NCI-H2196 treated with DMSO at 0.1 percent for 48 hours (cell line): ENCODE measurements around the gene ZNF574.
A peak's percentile ranks its signal among the peaks of the same experiment; 100 is the strongest.

ENCODE experiments used
- DNase-seq: peaks from one replicate; lab custom pipeline; 2025; ENCODE audit not compliant: unreplicated experiment; lab: John Stamatoyannopoulos, UW

Gene ZNF574

DNA sequence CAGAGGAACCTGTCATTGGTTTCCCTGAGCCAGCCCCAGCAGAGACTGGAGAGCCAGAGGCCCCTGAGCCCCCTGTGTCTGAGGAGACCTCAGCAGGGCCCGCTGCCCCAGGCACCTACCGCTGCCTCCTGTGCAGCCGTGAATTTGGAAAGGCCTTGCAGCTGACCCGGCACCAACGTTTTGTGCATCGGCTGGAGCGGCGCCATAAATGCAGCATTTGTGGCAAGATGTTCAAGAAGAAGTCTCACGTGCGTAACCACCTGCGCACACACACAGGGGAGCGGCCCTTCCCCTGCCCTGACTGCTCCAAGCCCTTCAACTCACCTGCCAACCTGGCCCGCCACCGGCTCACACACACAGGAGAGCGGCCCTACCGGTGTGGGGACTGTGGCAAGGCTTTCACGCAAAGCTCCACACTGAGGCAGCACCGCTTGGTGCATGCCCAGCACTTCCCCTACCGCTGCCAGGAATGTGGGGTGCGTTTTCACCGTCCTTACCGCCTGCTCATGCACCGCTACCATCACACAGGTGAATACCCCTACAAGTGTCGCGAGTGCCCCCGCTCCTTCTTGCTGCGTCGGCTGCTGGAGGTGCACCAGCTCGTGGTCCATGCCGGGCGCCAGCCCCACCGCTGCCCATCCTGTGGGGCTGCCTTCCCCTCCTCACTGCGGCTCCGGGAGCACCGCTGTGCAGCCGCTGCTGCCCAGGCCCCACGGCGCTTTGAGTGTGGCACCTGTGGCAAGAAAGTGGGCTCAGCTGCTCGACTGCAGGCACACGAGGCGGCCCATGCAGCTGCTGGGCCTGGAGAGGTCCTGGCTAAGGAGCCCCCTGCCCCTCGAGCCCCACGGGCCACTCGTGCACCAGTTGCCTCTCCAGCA is 4.2 kb downstream of the ZNF574 start:
- DNase-seq: no peak

DNA sequence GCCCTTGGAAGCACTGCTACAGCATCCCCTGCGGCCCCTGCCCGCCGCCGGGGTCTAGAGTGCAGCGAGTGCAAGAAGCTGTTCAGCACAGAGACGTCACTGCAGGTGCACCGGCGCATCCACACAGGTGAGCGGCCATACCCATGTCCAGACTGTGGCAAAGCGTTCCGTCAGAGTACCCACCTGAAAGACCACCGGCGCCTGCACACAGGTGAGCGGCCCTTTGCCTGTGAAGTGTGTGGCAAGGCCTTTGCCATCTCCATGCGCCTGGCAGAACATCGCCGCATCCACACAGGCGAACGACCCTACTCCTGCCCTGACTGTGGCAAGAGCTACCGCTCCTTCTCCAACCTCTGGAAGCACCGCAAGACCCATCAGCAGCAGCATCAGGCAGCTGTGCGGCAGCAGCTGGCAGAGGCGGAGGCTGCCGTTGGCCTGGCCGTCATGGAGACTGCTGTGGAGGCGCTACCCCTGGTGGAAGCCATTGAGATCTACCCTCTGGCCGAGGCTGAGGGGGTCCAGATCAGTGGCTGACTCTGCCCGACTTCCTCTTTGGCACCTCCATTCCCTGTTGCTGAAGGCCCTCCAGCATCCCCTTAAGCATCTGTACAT is 4.9 kb downstream of the ZNF574 start:
- no peak for DNase-seq

DNA sequence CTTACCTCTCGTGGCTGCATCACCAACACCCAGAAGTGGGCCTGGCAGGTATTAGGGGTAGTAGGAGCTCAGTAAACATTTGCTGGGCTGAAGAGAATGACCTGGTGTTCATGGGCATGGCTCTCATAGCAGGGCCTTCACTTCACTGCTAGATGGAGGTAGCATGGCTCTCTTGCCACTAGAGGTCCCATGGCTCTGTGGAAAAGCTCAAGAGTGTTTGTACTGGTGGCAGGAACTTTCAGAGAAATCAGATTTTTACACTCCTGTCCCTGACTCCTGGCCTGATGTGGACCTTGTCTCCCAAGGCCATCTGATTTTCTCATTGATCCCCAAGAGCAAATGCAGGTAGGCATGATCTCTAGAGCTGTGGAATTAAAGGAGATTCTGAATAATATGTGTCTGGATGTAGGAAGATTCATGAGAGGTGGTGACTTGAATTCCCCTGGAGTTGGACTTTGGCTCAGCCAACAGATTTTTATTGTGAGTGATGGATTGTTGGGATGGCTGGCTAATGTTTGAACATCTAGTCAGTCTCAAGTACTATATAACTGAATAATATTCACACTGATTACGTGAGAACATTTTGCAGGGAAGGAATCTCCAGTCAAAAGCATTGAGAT is 5.7 kb downstream of the ZNF574 start:
- peak; percentile 16 for DNase-seq

DNA sequence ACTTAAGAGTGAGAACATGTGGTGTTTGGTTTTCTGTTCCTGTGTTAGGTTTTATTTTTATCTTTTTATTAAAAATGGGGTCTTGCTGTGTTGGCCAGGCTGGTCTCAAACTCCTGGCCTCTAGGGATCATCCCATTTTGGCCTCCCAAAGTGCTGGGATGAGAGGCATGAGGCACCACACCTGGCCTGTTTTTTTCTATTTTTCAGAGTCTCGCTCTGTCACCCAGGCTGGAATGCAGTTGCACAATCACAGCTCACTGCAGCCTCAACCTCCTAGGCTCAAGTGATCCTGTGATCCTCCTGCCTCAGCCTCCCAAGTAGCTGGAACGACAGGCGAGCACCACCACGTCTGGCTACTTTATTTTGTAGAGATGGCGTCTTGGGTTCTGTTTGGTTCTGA is 7.6 kb downstream of the ZNF574 start:
- DNase-seq: no peak

DNA sequence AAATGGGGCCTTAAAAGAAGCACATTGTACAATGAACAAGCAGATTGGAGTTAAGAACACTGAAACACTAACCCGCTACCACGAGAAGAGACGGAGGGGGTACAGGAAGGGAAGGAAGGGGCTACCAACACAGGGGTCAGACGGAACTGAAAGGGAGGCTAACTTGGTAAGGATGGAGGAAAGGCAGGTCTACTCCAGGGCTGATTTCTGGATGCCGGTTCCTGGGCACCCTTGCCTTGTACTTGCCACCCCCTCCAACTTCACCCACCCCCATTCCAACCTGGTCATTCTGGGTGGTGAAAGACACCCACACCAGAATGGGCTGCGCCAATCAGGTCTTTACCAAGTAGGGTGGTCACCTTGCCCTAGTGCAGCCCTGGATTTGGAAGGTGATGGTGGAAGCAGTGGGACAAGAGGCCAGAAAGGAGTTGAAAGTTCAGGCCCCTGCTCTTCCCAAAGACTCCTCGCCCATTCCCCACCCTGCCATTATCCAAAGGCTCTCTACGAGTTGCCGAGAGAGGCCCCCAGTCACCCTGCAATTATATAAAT is 10.3 kb downstream of the ZNF574 start:
- no peak for DNase-seq

DNA sequence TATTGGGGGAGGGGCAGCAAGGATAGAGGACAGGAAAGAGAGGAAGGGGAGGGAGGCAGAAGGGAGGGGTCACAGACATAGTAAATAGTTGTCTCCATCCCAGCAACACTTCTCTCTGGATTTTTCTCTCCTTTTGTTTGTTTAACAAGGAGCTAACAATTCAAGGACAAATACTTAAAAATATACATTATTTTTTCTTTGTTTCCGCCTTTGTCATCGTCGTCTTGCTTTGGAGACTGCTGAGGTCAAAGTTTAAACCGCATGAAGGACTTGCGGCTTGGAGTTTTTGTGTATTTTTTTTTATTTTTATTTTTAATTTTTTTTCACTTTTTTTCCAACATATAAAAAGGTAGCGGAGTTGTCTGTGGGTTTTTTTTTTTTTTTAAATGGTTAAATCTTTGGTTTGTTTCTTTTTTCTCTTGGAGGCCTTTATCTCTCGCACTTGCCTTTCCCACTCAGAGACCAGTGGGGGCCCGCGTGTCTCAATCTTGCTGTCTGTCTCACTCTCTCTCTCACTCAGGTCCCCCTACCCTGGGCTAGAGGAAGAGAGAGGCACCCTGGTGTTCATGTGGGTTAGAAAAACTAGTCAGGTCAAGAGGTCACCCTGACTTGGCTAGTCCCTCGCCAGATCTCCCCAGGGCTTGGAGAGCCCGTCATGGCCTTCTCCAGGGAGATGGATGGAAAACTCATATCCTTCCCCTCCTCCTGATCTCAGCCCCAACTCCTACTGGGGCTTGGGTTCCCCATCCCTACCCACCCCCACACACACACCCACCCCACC is 11.0 kb downstream of the ZNF574 start:
- no peak for DNase-seq

DNA sequence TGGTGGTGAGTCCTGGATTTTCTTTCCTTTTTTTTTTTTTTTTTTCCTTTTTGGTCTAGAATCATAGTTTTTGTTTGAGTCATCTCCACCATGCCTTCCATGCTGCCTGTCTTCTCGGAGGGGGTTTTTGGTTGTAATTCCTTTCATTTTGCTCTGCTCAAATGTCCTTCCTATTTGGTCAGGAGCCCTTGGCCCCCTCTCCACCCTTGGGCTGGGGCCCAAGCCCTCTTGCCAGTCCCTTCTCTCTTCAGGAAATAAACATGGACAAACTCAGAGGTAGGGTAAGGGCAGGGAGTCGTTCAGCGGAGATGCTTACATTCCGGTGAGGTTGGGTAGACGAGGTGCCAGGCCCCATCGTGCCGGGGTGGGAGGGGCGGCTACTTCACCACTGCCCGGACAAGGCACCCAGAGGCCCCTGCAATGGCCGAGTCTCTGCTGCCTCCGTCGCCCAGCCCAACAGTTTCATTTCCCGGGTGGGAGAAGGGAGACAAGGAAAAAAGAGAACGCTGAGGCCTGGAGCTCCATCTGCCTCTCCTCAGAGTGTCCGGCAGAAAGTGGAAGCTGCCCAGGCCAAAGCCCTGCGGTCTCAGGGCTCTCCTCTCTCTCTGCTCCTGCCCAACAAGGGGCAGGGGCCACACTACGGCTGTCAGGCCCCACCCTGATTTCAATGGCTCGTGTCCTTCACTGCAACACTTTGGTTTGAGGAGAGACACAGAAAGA is 12.7 kb downstream of the ZNF574 start:
- no peak for DNase-seq

DNA sequence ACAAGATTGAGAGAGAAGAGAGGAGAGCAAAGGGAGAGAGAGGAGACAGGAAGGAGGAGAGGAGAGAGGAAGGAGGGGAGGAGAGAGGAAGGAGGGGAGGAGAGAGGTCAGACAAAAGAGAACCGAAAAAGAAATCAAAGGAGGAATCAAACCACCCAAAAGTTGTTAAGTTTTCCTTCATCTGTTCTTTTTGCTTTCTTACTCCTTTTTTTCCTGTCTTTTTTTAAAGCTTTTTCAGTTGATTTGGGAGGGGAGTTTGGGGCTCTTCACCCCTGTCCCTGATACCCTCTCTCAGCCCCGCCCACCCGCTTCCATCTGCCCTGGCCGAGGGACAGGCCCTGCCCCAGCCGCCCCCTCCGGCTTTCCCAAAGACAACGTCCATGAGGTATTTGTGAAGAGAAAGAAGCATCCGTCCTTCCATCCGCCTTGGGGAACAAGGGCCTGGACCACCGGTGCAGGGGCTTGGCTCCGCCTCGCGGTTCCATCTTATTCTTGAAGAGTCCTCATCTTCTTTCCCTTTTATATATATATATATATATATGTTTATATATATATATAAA is 13.3 kb downstream of the ZNF574 start:
- DNase-seq: no peak

DNA sequence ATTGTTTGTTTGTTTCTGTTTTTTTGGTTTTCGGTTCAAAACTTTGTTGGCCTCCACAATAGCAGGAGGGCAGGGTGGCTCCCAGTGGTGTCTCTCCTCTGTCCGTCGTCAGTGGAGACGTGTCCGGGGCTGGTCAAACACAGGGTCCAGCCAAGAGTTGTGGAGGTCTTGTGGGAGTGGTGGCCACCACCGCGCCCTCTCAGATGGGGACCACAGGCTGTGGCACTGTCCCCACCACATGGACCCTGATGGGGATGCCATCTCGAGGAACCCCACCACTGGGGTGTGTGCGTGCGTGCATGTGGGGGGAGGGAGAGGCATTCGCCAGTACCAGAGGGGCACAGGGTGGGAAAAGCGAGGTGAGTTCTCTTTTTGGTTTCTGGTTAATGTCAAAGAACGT is 13.8 kb downstream of the ZNF574 start:
- DNase-seq: no peak

DNA sequence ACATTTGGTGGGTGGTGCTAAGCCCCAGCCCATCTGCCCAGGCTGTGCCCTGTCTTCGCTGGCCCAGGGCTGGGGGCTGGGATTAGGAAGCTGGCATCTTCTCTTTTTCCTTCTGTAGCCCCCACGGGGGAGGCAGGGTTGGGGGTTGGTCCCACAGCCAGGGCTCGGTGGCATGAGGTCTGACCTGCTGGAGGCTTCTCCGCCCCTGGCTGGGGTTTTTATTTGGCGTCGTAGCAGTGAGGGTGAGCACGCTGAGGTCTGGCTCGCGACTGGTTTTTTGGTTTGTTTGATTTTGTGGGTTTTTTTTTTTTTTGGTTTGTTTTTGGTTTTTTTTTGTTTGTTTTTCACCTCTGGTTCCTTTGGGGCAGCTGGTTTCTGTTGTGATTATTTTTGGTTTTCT is 14.7 kb downstream of the ZNF574 start:
- DNase-seq: no peak

DNA sequence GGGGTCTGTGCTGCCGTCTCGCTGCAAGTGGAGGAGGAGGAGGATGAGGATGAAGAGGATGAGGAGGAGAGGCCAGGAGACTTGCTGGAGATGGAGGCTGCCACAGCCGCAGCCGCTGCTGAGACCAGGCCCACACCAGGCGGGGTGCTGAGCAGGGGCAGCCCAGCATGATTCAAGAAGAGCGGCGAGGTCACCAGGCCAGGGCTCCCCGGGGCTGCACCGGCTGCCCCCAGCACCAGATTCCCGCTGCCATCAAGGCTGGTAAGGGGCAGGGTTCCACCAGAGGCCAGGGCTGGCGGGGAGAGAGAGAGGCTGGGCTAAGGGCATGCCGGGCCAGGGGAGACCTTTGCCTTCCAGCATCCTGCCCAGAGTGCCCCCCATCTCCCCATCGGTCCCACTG is 15.3 kb downstream of the ZNF574 start:
- no peak for DNase-seq

DNA sequence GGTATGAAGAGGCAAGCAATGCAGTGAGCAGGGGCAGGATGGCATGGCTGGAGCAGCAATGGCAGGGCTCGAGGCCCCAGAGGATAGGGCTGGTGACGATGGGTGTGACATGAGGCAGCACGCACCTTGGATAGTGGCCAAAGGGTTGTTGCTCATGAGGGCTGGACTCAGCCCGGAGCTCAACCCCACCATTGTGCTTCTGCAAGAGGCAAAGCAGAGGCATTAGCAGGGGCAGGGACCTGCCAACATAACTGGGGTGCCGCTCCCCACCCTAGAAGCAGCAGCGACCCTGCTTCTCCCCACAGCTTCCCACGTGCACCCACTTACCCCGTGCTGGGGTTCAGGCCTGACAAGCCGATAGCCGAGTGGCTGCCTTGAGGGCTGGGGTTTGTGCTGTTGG is 15.8 kb downstream of the ZNF574 start:
- no peak for DNase-seq

DNA sequence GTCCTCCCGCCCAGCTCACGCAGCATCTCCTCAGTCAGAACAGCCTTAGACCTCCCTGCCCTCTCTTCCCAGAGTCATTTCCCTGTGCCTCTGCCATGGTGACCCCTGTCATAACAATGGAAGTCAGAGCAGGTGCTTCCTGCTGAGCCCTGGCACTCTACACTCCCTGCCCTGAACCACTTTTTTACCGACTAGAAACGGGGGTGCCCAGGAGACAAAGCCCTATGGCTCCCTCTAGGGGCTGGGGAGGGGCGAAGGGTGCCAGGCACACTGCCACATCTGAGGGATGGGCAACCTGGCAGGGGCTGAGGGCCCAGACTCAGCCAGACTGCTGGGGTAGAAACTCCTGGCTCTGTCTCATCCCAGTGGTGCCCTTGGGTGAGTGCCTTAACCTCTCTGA is 16.4 kb downstream of the ZNF574 start:
- DNase-seq: peak; percentile 32

DNA sequence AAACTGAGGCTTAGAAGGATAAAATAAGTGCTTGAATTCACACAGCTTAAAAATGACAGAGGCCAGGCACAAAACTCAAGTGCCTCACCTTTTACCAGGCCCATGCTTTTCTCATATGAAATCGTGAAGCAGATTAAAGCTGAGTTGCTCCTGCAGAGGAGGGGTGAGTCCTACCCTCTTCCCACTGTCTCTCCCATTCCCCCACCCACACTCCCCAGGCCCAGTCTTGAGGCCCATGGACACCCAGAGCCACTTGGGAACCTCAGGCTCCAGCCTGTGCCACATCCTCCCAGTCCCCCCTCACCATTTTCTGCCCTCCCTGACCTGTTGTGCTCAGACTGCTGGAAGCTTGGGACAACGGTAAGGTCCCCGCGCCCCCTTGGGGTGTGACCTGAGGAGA is 17.5 kb downstream of the ZNF574 start:
- DNase-seq: no peak

DNA sequence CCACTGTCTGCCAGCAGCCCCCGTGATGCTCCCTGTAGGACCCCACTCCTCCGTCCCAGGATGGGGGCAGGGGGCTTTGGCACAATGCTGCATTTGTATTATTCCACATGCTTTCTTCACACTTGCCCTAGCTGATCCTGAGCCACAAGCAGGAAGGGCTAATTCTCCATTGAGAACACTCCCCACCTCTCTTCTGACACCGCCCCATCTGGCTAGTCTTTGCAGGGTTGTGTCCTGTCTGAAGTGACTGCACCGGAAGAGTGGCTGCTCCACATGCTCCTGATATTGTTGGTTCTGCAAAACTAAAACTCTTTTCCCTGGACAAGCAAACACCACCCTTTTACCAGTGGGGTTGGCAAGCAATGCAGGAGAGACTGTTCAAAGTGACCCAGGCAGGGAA is 18.0 kb downstream of the ZNF574 start:
- no peak for DNase-seq

DNA sequence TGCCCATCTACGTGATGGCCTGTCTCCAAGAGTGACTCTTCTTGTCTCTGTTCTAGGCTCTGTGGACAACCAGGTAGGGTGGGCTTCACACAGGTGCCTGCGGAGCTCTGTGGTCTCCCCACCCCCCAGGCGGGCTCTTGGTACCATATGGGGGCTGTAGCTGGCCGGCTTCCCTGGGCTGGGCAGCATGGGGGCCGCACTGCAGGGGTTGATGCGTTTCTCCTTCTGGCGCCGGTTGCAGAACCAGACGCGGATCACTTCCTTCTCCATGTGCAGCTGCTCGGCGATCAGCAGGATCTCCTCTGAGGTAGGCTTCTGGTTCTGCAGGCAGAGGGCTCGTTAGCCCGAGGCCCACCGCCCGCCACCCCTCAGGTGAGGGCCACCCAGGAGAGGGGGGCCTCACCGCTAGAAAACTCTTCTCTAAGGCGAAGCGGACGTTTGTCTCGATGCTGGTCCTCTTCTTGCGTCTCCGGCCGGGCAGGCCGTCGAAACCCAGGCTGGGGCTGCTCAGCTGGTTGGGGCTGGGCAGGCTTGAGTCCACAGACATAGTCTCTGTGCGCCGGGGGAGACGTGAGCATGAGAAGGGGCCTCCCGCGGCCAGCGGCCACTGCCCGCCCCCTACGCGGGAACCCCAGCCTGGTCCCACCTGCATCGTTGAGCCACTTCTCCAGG is 19.3 kb downstream of the ZNF574 start:
- no peak for DNase-seq

DNA sequence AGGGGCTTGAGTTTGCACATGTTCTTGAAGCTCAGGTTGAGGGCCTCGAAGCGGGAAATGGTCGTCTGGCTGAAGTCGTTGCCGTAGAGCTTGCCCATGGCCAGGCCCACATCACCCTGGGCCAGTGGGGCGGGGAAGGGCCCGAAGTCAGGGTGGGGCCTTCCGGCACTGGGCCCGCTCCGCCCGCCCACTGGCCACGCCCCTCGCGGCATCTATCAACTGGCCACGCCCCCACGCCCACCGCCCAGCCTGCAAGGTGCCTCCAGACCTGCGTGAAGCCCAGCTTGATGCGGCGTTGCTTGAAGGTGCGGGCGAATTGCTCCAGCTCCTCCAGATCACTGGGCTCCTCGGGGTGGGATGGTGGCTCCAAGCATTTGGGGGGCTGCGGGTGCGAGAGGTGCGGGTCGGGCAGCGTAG is 19.9 kb downstream of the ZNF574 start:
- no peak for DNase-seq

DNA sequence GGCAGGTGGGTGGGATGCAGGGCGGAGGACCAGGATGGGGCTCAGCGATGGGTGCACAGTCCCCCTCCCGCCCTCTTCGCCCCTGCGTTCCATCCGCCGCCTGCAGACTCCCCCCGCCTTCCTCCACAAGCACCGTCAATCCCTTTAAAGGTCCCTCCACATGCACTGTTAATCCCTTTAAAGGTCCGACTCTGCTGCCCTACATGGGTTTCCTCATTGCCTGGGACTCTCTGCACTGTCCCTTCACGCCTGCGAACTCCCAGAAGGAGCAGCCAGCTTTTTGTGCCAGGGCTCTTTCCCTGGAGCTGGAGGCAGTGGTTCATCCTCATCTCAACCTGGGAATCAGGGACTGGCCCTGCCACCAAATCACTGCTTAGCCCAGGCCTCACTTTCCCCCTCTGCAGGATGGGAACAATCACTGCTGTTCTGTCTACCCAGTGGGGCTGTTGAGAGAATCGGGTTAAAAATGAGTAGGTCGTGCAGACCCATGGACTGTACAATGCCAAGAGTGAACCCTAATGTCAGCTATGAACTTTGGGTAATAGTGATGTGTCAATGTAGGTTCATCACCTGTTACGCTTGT is 20.4 kb downstream of the ZNF574 start:
- no peak for DNase-seq

DNA sequence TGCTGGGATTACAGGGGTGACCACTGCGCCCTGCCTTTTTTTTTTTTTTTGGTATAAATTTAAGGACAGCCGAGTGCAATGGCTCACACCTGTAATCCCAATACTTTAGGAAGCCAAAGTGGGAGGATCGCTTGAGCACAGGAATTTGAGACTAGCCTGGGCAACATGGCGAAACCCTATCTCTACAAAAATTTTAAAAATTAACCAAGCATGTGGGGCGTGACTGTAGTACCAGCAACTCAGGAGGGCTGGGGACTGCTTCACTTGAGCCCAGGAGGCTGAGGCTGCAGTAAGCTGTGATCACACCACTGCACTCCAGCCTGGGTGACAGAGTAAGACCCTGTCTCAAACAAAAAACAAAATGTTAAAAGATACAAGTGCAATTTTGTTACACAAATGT is 21.5 kb downstream of the ZNF574 start:
- DNase-seq: no peak
